ENCODE data around the gene CACNB3. TPM values are rescaled to one million over a fixed set of nuclear protein-coding genes. Genes with fewer than 3 reads are reported as not detected.

The CACNB3 gene
- total and polyA plus RNA-seq, 4 donors, result 0.92 to 1.9 (median 1.2) TPM

DNA sequence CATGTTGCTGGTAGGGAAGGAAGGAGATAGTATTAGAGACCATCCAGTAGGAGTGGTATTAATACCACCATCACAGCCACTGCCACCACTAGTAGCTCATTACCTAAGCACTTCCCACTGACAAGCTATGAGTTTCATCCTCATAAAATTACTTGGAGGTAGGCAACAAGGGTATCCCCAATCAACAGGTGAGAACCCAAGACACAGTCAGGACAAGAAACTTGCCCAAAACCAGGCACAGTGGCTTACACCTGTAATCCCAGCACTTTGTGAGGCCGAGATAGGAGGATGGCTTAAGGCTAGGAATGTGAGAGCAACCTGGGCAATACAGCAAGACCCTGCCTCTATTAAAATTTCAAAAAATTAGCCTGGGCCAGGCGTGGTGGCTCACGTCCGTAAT, 34.9 kb upstream of the CACNB3 start:
- no peak overlapping the region for H3K9ac ChIP-seq (ENCODE audit: low read depth in 1 of 2, low read length in 2 of 2)
- TF ChIP-seq FOXA2 (IDR thresholded peaks at IDR 0.05), result no peak
- TF ChIP-seq ATF3 (IDR thresholded peaks at IDR 0.05), result no peak
- no peak for TF ChIP-seq YY1 (IDR thresholded peaks at IDR 0.05)
- TF ChIP-seq RXRA (IDR thresholded peaks at IDR 0.05), result no peak
- TF ChIP-seq GABPA (IDR thresholded peaks at IDR 0.05 in 1 of 2, conservative IDR thresholded peaks at IDR 0.05 in 1 of 2), result no peak
- TF ChIP-seq FOXA1 (IDR thresholded peaks at IDR 0.05), result no peak
- no peak for TF ChIP-seq EGR1 (IDR thresholded peaks at IDR 0.05; ENCODE audit: low read depth in 2 of 2)
- TF ChIP-seq MAX (IDR thresholded peaks at IDR 0.05), result no peak
- TF ChIP-seq JUND (IDR thresholded peaks at IDR 0.05), result no peak
- no peak for TF ChIP-seq HNF4G (IDR thresholded peaks at IDR 0.05)
- TF ChIP-seq, protein P1, sequence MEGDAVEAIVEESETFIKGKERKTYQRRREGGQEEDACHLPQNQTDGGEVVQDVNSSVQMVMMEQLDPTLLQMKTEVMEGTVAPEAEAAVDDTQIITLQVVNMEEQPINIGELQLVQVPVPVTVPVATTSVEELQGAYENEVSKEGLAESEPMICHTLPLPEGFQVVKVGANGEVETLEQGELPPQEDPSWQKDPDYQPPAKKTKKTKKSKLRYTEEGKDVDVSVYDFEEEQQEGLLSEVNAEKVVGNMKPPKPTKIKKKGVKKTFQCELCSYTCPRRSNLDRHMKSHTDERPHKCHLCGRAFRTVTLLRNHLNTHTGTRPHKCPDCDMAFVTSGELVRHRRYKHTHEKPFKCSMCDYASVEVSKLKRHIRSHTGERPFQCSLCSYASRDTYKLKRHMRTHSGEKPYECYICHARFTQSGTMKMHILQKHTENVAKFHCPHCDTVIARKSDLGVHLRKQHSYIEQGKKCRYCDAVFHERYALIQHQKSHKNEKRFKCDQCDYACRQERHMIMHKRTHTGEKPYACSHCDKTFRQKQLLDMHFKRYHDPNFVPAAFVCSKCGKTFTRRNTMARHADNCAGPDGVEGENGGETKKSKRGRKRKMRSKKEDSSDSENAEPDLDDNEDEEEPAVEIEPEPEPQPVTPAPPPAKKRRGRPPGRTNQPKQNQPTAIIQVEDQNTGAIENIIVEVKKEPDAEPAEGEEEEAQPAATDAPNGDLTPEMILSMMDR (IDR thresholded peaks at IDR 0.05; ENCODE audit: low read depth, low read length, missing input control), result no peak
- TF ChIP-seq, protein P2, sequence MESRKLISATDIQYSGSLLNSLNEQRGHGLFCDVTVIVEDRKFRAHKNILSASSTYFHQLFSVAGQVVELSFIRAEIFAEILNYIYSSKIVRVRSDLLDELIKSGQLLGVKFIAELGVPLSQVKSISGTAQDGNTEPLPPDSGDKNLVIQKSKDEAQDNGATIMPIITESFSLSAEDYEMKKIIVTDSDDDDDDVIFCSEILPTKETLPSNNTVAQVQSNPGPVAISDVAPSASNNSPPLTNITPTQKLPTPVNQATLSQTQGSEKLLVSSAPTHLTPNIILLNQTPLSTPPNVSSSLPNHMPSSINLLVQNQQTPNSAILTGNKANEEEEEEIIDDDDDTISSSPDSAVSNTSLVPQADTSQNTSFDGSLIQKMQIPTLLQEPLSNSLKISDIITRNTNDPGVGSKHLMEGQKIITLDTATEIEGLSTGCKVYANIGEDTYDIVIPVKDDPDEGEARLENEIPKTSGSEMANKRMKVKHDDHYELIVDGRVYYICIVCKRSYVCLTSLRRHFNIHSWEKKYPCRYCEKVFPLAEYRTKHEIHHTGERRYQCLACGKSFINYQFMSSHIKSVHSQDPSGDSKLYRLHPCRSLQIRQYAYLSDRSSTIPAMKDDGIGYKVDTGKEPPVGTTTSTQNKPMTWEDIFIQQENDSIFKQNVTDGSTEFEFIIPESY (IDR thresholded peaks at IDR 0.05), result no peak
- TF ChIP-seq RAD21 (IDR thresholded peaks at IDR 0.05), result no peak
- TF ChIP-seq, protein P3, sequence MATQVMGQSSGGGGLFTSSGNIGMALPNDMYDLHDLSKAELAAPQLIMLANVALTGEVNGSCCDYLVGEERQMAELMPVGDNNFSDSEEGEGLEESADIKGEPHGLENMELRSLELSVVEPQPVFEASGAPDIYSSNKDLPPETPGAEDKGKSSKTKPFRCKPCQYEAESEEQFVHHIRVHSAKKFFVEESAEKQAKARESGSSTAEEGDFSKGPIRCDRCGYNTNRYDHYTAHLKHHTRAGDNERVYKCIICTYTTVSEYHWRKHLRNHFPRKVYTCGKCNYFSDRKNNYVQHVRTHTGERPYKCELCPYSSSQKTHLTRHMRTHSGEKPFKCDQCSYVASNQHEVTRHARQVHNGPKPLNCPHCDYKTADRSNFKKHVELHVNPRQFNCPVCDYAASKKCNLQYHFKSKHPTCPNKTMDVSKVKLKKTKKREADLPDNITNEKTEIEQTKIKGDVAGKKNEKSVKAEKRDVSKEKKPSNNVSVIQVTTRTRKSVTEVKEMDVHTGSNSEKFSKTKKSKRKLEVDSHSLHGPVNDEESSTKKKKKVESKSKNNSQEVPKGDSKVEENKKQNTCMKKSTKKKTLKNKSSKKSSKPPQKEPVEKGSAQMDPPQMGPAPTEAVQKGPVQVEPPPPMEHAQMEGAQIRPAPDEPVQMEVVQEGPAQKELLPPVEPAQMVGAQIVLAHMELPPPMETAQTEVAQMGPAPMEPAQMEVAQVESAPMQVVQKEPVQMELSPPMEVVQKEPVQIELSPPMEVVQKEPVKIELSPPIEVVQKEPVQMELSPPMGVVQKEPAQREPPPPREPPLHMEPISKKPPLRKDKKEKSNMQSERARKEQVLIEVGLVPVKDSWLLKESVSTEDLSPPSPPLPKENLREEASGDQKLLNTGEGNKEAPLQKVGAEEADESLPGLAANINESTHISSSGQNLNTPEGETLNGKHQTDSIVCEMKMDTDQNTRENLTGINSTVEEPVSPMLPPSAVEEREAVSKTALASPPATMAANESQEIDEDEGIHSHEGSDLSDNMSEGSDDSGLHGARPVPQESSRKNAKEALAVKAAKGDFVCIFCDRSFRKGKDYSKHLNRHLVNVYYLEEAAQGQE (IDR thresholded peaks at IDR 0.05), result no peak
- TF ChIP-seq NR2F2 (IDR thresholded peaks at IDR 0.05), result no peak
- WGBS, result 97% methylated on average over 4 of the region's 4 CpGs
- no peak for DNase-seq (ENCODE audit: low spot score)
- no peak overlapping the region for H3K4me3 ChIP-seq (ENCODE audit: low read depth in 1 of 3, low read length in 3 of 3)
- no peaks in the 10 kb centered on the region for H3K9me3 ChIP-seq (ENCODE audit: control insufficient read depth in 4 of 4, low read length in 3 of 4)
- peaks cover 1 to 15% (median 10%) of the 10 kb centered on the region in 4 donors for H3K4me1 ChIP-seq (ENCODE audit: control insufficient read depth in 4 of 4, insufficient read depth in 4 of 4, low read length in 3 of 4)
- peaks cover 0 to 4% (median 1%) of the 10 kb centered on the region in 4 donors for H3K36me3 ChIP-seq (ENCODE audit: control insufficient read depth in 4 of 4, insufficient read depth in 3 of 4, low read depth in 1 of 4, low read length in 3 of 4)
- H3K27ac ChIP-seq (ENCODE audit: low read depth in 1 of 2, low read length in 2 of 2), result no peak overlapping the region
- no peaks in the 10 kb centered on the region for H3K27me3 ChIP-seq (ENCODE audit: control insufficient read depth in 4 of 4, insufficient read depth in 4 of 4, low read length in 3 of 4)

Measured in liver (tissue), 9 donors.